ENCODE data around the gene HMGA1. TPM values are rescaled to one million over a fixed set of nuclear protein-coding genes. Genes with fewer than 3 reads are reported as not detected.

HMGA1 gene
- total and polyA plus RNA-seq, 12 donors, result 14.2 to 54.9 (median 40.9) TPM

DNA sequence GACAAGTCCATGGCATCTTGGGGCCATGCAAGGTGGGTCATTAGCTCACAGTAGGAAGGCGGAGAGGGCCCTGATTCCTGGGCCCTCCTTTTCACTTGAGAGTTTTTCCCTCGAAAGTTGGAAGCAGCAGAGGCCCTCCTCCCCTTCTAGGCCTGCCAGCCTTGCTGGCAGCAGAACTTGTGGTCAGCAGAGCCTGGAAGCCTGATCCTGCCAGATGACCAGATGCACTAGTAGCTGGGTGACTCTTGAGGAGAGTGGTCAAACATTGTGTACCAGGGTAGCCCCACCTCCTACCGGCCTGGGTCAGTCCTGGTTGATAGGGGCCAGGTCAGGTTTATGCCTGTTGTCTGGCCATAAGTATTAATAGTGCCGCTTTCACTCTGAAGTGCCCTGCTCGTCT, 3.8 kb upstream of the HMGA1 start:
- no peak for DNase-seq
- H3K4me1 ChIP-seq, result peaks cover 3 to 26% (median 12%) of the 10 kb centered on the region in 9 donors
- WGBS, 2 donors, result 80 to 82% methylated on average over 5 of the region's 5 CpGs
- intact Hi-C loops (cut with DNase I), result loop anchor here in 1 of 10 donors (5.0 kb wide), 1 partner anchor 36 kb away; no protein-coding TSS in a partner anchor
- no peak overlapping the region for H3K27ac ChIP-seq
- H3K36me3 ChIP-seq, result no peaks in the 10 kb centered on the region
- no peaks in the 10 kb centered on the region for H3K9me3 ChIP-seq
- TF ChIP-seq, protein P1, sequence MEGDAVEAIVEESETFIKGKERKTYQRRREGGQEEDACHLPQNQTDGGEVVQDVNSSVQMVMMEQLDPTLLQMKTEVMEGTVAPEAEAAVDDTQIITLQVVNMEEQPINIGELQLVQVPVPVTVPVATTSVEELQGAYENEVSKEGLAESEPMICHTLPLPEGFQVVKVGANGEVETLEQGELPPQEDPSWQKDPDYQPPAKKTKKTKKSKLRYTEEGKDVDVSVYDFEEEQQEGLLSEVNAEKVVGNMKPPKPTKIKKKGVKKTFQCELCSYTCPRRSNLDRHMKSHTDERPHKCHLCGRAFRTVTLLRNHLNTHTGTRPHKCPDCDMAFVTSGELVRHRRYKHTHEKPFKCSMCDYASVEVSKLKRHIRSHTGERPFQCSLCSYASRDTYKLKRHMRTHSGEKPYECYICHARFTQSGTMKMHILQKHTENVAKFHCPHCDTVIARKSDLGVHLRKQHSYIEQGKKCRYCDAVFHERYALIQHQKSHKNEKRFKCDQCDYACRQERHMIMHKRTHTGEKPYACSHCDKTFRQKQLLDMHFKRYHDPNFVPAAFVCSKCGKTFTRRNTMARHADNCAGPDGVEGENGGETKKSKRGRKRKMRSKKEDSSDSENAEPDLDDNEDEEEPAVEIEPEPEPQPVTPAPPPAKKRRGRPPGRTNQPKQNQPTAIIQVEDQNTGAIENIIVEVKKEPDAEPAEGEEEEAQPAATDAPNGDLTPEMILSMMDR (IDR thresholded peaks at IDR 0.05), result no peak
- H3K27me3 ChIP-seq, result no peaks in the 10 kb centered on the region
- no peak for ATAC-seq
- H3K4me3 ChIP-seq, result no peak overlapping the region

DNA sequence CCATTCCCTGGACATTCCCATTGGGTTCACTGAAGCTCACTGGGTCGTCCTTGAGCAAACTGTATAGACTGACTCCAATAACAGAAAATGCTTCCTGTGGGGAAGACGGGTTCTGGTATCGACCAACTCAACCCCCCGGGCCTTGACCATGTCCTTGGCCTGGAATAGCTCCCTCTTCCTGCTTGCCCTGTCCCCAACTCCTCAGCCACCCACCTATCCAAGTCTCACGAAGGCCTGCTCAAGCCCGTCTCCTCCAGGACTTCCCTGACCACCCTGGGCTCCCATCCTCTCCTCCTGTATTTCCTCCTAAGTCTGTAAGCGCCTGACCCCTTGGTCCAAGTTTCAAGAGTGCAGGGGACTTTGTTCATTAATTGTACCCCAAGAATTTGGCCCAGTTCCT, 2.8 kb upstream of the HMGA1 start:
- intact Hi-C loops (cut with DNase I), result loop anchor here in 1 of 10 donors (5.0 kb wide), 1 partner anchor 37 kb away; no protein-coding TSS in a partner anchor
- Histone ChIP-seq H3K27me3 (no peaks in the 10 kb centered on the region), H3K4me3 (no peak overlapping the region), H3K4me1 (peaks cover 6 to 33% (median 14%) of the 10 kb centered on the region in 9 donors), H3K27ac (no peak overlapping the region), H3K9me3 (no peaks in the 10 kb centered on the region), H3K36me3 (no peaks in the 10 kb centered on the region)
- WGBS, 2 donors, result 90 to 91% methylated on average over 7 of the region's 7 CpGs
- TF ChIP-seq, protein P1 (IDR thresholded peaks at IDR 0.05), result no peak
- DNase-seq, result no peak
- no peak for ATAC-seq

DNA sequence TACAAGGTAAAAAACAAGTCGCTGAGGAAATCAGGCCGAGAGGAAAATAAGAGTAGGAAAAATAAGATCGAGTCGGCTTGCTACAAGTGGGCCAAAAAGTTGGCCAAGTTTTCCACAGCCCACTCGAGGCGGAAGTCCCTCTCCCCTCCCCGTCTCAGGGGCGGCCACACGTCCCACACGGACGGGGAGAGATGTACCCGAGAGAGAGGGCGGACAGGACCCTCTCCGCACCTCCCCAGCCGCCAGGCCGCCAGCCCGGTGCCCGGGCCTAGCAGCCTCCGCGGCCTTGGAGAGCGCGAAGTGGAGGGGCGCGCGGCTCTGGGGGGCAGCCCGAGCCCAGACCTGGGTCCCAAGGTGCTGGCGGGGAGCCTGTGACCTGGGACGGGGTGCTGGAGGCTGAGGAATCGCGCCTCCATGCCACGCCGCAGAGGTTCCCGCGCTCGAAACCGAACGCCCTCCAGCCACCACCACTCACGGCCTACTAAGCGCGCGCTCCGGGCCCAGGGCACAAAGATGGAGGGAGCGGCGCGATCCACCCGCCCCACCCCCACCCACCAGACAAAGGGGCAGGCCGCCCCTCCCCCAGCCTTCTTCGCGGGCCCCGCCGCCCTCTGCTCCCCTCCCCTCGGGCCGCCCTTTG, 1.9 kb upstream of the HMGA1 start:
- no peak for DNase-seq
- Histone ChIP-seq H3K36me3 (no peaks in the 10 kb centered on the region), H3K27me3 (no peaks in the 10 kb centered on the region), H3K27ac (peak overlapping the region in 8 of 10 donors; percentile 76 to 94 (median 84)), H3K9me3 (no peaks in the 10 kb centered on the region), H3K4me1 (peaks cover 6 to 33% (median 14%) of the 10 kb centered on the region in 9 donors), H3K4me3 (peak overlapping the region in 1 of 10 donors; percentile 81)
- 78 to 82% methylated on average over 48 to 53 of the region's 53 CpGs for WGBS, 2 donors
- TF ChIP-seq, protein P1 (IDR thresholded peaks at IDR 0.05), result no peak
- intact Hi-C loops (cut with DNase I), result loop anchor here in 3 of 10 donors (5.0 kb wide), 1 partner anchor 37 kb away; no protein-coding TSS in a partner anchor
- peak in 1 of 8 donors; percentile 10 for ATAC-seq

DNA sequence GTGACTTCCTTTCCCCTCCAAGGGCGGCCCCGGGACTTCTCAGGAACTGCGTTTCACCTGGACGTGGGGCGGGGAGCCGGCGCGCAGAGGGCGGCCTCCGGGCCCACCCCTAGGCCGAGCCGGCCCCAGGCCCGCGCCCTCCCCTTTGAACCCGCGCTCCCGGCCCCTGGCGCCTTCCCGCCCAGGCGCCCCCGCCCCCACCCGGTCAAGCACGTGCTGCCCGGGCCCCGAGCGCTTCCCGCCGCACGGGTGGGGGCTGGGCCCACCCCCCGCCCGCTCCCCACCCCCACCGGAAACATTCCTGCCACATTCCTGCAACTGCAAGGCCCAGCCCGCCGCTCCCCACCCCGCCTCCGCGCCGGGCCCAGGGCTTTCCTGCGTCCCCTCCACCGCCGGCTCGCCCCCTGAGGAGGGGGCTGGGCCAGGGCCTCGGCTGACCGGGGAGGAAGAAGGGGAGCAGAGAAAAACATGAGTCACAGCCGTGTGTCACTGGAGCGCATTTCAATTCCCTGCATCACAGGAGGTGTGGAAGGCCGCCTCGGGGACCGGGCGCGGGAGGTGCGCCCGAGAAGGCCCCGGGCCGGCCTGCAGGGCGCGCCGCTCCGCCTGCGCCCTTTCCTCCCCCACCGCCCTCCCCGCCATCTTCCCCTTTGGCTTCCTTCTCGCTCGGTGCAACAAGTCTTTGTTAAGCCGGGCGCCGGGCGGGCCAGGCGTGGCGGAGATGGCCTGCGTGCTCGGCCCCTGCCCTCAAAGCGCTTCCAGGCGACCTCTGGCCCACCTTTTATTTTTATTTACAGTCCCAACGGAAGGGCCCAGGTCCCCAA, 1.2 kb upstream of the HMGA1 start:
- intact Hi-C loops (cut with DNase I), result loop anchor here in 3 of 10 donors (1.0 to 5.0 kb wide), 2 partner anchors 11 to 38 kb away; no protein-coding TSS in a partner anchor
- Histone ChIP-seq H3K4me3 (peak overlapping the region in 8 of 10 donors; percentile 71 to 85 (median 76)), H3K27me3 (no peaks in the 10 kb centered on the region), H3K9me3 (no peaks in the 10 kb centered on the region), H3K4me1 (peaks cover 6 to 33% (median 14%) of the 10 kb centered on the region in 9 donors), H3K36me3 (no peaks in the 10 kb centered on the region), H3K27ac (peak overlapping the region in 9 of 10 donors; percentile 76 to 94 (median 85))
- DNase-seq, result peak; percentile 57 to 62
- ATAC-seq, result peak; percentile 23 to 58 (median 38)
- TF ChIP-seq, protein P1 (IDR thresholded peaks at IDR 0.05), result peak in 1 of 9 donors; percentile 13
- WGBS, 2 donors, result 28 to 31% methylated on average over 52 to 75 of the region's 75 CpGs

Data from heart right ventricle (tissue), 16 donors.